Memory B cell (primary cell): ENCODE data around the gene TM4SF4.

Experiments used
- ATAC-seq: fragments of 150-1000 bp; cut with Tn5 transposase; 2 replicates; pipeline ENCODE4 v1.10.0; 2021; ENCODE audit warnings: low read depth, mild to moderate bottlenecking, moderate library complexity
- DNase-seq, 2 donors: peaks; one replicate each; pipeline ENCODE4 v3.0.0; 2022; ENCODE audit warnings: low spot score in 2 of 2
- H3K27ac Mint-ChIP-seq: one replicate; pipeline ENCODE4 v1.8.0; 2022; ENCODE audit warnings: mild to moderate bottlenecking, moderate library complexity, mixed read lengths
- H3K27me3 Mint-ChIP-seq: one replicate; pipeline ENCODE4 v1.8.0; 2022; ENCODE audit warnings: mixed read lengths
- H3K36me3 Mint-ChIP-seq: one replicate; pipeline ENCODE4 v1.8.0; 2022; ENCODE audit warnings: mild to moderate bottlenecking, mixed read lengths
- H3K4me1 Mint-ChIP-seq: one replicate; pipeline ENCODE4 v1.8.0; 2022; ENCODE audit warnings: mixed read lengths
- H3K4me3 Mint-ChIP-seq: one replicate; pipeline ENCODE4 v1.8.0; 2022; ENCODE audit warnings: mild to moderate bottlenecking, moderate library complexity, mixed read lengths
- H3K9me3 Mint-ChIP-seq: one replicate; pipeline ENCODE4 v1.8.0; 2022; ENCODE audit warnings: mixed read lengths

Gene TM4SF4, protein sequence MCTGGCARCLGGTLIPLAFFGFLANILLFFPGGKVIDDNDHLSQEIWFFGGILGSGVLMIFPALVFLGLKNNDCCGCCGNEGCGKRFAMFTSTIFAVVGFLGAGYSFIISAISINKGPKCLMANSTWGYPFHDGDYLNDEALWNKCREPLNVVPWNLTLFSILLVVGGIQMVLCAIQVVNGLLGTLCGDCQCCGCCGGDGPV

DNA sequence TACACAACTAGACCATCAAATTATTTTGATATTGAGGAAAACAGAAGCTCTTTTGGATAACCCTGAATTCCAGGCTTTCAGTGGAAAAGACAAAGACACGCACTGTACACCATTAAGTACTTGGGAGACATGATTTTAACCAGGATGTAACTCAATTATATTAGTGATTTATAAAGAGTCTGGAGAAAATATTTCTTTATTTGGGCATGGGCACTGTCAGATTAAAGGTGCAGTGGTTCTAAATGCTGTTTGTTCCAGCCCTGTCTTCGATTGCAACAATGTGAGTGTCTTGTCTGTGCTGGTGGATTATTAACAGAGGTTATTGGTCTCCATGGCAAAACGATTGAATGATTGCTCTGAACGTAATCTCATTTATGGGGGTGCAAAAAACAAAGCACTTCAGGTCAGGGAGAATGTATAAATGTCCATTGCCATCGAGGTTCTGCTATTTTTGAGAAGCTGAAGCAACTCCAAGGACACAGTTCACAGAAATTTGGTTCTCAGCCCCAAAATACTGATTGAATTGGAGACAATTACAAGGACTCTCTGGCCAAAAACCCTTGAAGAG lies at the start of gene TM4SF4:
Gene TM4SF4, plus strand, starts transcription at position 448 of the 568 bp plus-strand sequence. CDS start 181 bp downstream, outside the sequence.
- Mint-ChIP-seq H3K27me3 (no peaks in the 10 kb centered on the region), H3K4me1 (no peaks in the 10 kb centered on the region), H3K27ac (no peak within 1 kb of the TSS), H3K36me3 (no peaks in the 10 kb centered on the region), H3K9me3 (no peaks in the 10 kb centered on the region), H3K4me3 (no peak within 1 kb of the TSS)
- ATAC-seq (no peak), DNase-seq (no peak)

DNA sequence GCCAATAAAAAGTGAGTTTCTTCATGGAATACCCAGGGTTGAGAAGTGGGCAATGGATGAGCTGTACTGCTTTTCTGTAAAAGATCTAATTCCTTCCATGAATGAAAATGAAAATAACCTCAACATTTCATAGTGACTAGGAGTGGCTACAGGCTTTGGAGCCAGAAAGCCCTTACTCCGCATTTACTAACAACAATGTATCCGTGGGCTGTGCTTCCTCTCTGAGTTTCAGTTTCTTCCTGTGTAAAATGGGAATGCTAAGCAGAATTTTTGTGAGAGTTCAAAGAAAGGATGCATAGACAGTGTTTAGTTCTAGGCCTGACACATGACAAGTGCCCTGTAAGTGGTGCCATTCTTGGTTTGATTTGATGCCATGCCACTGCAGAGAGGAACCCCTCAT lies 49.6 kb upstream of the TM4SF4 start:
- DNase-seq = no peak
- Mint-ChIP-seq H3K36me3 (no peaks in the 10 kb centered on the region), H3K27ac (no peak overlapping the region), H3K9me3 (no peaks in the 10 kb centered on the region), H3K4me3 (no peak overlapping the region), H3K4me1 (no peaks in the 10 kb centered on the region), H3K27me3 (peaks cover 10% of the 10 kb centered on the region)
- no peak for ATAC-seq

DNA sequence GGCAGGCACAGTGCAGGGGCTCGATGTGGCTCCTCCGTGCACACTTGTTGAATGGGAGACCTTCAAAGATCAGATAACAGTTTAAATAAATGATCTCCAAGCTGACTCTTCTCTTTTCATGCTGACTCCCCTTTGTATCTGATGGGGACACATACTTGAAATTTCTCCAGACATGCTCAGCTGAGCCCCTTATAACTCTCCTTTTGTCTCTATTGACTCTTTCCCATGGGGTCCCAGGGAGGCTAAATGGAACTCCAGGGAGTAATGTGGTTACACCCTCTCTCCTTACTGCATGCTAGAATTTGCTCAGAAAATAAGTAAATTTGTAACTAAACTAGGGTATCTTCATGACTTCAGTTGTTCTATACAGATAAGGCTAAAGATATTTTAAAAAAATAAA lies 48.2 kb upstream of the TM4SF4 start:
- Mint-ChIP-seq H3K27ac (no peak overlapping the region), H3K36me3 (no peaks in the 10 kb centered on the region), H3K27me3 (peaks cover 10% of the 10 kb centered on the region), H3K4me1 (no peaks in the 10 kb centered on the region), H3K4me3 (no peak overlapping the region), H3K9me3 (no peaks in the 10 kb centered on the region)
- DNase-seq = no peak
- ATAC-seq = no peak

DNA sequence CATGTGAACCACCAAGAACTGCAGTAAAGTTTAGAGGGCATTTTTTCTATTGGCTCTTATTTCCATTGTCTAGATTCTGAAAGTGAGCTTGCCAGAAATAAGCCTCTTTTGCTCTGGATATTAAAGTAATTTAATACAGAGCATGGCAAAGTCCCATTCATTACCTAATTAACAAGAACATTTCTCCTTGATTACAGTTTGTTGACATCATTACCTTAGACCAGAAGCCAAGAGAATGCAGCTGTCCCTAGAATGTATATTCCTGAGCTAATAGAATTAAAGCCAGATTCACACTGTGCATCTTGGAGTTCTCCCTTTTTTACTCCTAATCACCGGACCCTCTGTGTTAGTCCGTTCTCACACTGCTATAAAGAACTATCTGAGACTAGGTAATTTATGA lies 46.4 kb upstream of the TM4SF4 start:
- no peaks in the 10 kb centered on the region for H3K9me3 Mint-ChIP-seq
- no peaks in the 10 kb centered on the region for H3K36me3 Mint-ChIP-seq
- DNase-seq = no peak
- no peaks in the 10 kb centered on the region for H3K4me1 Mint-ChIP-seq
- H3K27ac Mint-ChIP-seq = no peak overlapping the region
- H3K27me3 Mint-ChIP-seq = peaks cover 4% of the 10 kb centered on the region
- no peak for ATAC-seq
- H3K4me3 Mint-ChIP-seq = no peak overlapping the region

DNA sequence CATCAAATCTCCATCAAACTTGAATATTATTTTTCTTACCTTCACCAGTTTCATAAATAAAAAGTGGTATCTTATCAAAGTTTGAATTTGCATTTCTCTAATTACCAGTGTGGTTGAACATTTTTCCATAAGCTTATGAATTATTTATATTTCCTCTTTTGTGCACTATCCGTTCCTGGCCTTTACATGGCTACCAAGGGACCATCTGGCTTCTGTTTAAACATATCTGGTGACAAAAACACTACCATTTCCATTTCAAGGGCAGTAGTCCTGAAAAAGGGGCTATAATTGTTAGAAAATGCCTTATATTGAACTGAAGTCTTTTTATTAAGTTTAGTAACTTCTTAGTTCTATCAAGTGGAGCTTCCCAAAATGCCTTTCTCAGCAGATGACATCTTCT lies 44.3 kb upstream of the TM4SF4 start:
- peaks cover 5% of the 10 kb centered on the region for H3K27me3 Mint-ChIP-seq
- no peak overlapping the region for H3K4me3 Mint-ChIP-seq
- H3K9me3 Mint-ChIP-seq = no peaks in the 10 kb centered on the region
- no peak for DNase-seq
- no peak for ATAC-seq
- no peaks in the 10 kb centered on the region for H3K36me3 Mint-ChIP-seq
- no peaks in the 10 kb centered on the region for H3K4me1 Mint-ChIP-seq
- no peak overlapping the region for H3K27ac Mint-ChIP-seq

DNA sequence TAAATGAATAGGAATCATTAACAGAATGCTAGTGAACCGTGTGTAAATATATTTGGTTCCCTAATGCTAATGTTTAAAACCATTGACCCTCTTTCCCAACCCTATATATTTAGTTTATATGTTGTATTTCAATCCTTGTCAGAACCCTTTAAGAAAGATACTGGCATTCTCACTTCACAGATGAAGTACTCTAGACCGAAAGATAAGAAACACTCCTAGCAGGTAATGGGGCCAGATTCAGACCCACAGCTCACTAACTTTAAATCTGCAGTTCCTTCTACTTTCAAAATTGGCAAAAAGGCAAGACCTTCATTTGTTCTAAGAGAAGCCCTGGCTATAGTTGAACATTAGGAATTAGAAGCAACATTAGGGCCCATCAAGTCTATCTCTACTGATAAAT lies 42.3 kb upstream of the TM4SF4 start:
- Mint-ChIP-seq H3K27ac (no peak overlapping the region), H3K36me3 (no peaks in the 10 kb centered on the region), H3K4me3 (no peak overlapping the region), H3K9me3 (no peaks in the 10 kb centered on the region), H3K4me1 (no peaks in the 10 kb centered on the region), H3K27me3 (peaks cover 5% of the 10 kb centered on the region)
- DNase-seq (no peak), ATAC-seq (no peak)

DNA sequence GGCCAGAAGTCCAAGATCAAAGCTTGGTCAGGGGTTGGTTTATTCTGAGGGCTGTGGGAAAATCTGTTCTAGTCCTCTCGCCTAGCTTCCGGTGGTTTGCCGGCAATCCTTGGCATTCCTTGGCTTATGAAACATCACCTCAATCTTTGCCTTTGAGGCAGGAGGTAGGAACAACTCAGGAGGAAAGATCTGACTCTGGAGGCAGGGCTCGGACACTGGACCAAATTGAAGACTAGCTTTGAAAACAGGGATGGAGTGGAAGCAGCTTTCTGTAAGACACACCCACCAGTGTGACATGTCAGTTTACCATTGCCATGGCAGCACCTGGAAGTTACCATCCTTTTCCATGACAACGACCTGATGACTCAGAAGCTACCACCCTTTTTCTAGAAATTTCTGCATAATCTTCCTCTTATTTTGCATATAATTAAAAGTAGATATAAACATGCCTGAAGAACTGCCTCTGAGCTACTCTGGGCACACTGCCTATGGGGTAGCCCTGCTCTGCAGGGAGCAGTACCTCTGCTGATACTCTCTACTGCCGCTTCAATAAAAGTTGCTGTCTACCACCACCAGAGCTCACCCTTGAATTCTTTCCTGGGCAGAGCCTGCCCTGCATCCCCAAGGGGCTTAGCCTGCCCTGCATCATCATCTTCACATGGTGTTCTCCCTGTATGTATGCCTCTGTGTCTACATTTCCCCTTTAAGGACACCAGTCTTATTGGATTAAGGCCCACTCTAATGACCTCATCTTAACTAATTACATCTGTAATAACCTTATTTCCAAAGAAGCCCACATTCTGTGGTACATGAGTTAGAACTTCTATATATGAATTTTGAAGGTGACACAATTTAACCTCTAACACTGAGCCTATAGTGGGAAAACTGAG lies 38.3 kb upstream of the TM4SF4 start:
- DNase-seq = no peak

DNA sequence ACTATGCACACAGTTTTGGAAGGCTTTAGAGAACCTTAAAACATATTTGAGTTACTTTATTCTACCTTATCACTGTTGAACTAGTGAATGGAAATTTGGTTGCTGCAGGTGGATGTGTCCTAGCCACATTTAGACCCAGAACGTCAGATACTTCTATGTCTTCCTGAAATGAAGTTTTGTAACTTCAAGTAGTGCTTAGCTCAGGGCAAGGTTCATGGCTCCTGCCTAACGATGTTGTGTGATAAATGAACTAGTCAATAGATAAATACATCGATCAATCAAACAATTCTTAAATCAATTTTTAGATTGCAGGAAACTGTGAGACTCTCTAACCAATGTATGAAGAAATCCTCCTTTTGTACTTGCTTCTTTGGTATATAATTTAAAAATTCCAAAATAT lies 37.2 kb upstream of the TM4SF4 start:
- Mint-ChIP-seq H3K4me1 (no peaks in the 10 kb centered on the region), H3K27me3 (peaks cover 2% of the 10 kb centered on the region), H3K36me3 (no peaks in the 10 kb centered on the region), H3K4me3 (no peak overlapping the region), H3K9me3 (no peaks in the 10 kb centered on the region), H3K27ac (no peak overlapping the region)
- DNase-seq (no peak), ATAC-seq (no peak)

More for the DNA sequence above, 38.3 kb upstream of the TM4SF4 start:
- H3K27me3 Mint-ChIP-seq = peaks cover 2% of the 10 kb centered on the region
- H3K4me3 Mint-ChIP-seq = no peak overlapping the region
- no peak for ATAC-seq
- no peaks in the 10 kb centered on the region for H3K36me3 Mint-ChIP-seq
- no peaks in the 10 kb centered on the region for H3K4me1 Mint-ChIP-seq
- no peaks in the 10 kb centered on the region for H3K9me3 Mint-ChIP-seq
- no peak overlapping the region for H3K27ac Mint-ChIP-seq

DNA sequence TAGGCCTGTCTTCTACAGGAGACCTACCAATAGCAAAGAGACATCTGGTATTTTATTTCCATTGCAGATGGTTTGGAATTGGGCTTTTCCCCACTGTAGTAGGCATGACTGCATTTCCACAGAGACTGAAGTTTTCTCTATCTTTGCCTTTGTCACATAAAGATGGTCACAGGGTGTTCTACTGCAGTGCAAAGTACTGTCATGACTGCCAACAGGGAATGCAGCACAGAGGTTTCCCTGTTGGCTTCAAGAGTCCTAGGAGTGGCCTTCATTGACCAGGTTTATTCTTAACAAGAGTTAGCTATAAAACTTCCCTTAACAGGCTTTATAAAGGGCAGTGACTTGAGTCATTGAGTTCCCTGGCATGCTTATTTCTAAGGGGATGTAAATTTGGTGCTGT lies 36.8 kb upstream of the TM4SF4 start:
- peaks cover under 1% of the 10 kb centered on the region for H3K4me1 Mint-ChIP-seq
- no peak for DNase-seq
- no peak for ATAC-seq
- no peak overlapping the region for H3K4me3 Mint-ChIP-seq
- peaks cover 2% of the 10 kb centered on the region for H3K27me3 Mint-ChIP-seq
- H3K27ac Mint-ChIP-seq = no peak overlapping the region
- no peaks in the 10 kb centered on the region for H3K9me3 Mint-ChIP-seq
- H3K36me3 Mint-ChIP-seq = no peaks in the 10 kb centered on the region

DNA sequence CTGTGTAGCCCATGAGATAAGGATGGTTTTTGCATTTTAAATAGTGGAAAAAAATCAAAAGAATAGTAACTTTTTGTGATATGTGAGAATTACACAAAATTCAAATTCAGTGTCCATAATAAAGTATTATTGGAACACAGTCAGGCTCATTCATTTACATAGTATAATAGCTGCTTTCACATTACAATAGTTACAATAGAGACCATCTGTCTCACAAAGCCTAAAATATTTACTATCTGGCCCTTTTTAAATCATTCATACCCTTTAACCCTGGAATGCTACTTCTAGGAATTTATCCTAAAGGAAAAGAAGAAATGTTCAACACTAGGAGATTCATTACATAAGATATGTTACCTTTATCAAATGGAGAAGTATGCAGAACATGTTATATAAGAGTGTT lies 35.5 kb upstream of the TM4SF4 start:
- H3K9me3 Mint-ChIP-seq = no peaks in the 10 kb centered on the region
- DNase-seq (no peak), ATAC-seq (no peak)
- no peak overlapping the region for H3K4me3 Mint-ChIP-seq
- no peaks in the 10 kb centered on the region for H3K27me3 Mint-ChIP-seq
- H3K27ac Mint-ChIP-seq = no peak overlapping the region
- no peaks in the 10 kb centered on the region for H3K36me3 Mint-ChIP-seq
- peaks cover 4% of the 10 kb centered on the region for H3K4me1 Mint-ChIP-seq

DNA sequence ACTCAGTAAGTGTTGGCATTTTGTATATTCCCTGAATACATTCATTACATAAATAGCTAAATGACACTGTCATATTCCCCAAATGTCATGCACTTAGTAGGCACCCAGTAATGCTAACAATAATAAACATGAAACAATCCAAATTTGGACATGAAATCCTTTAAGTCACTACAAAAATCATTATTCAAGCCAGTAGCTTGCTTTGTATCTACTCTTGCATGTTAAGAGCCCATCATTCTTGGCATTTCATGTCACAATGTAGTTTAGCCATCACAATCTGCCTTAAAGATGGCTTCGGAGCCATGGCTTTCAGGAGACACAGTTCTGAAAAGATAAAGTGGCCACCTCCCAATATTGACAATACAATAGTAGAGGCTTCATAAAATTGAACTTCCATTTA lies 32.9 kb upstream of the TM4SF4 start:
- Mint-ChIP-seq H3K27me3 (no peaks in the 10 kb centered on the region), H3K4me3 (no peak overlapping the region), H3K36me3 (no peaks in the 10 kb centered on the region), H3K9me3 (no peaks in the 10 kb centered on the region), H3K27ac (no peak overlapping the region), H3K4me1 (peaks cover 4% of the 10 kb centered on the region)
- ATAC-seq = no peak
- no peak for DNase-seq

DNA sequence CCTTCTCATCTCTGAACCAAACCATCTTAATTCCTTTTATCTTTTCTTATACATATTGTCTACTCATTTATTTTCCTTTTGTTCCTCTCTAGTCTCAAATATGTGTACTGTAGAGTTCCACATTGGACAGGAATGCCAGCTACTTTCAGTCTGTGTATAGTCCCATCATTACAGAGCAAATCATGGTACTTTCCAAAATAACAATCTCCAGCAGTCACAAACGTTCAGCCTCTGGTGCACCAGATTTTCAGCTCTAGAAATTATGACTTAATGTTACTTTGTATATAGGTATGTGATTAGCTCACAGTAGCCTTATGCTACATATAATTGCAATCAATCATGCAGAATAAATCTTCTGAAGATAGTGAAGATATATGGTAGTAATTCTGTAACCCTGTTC lies 32.5 kb upstream of the TM4SF4 start:
- ATAC-seq (no peak), DNase-seq (no peak)
- no peaks in the 10 kb centered on the region for H3K36me3 Mint-ChIP-seq
- H3K27me3 Mint-ChIP-seq = no peaks in the 10 kb centered on the region
- H3K4me3 Mint-ChIP-seq = no peak overlapping the region
- no peaks in the 10 kb centered on the region for H3K9me3 Mint-ChIP-seq
- H3K4me1 Mint-ChIP-seq = peaks cover 4% of the 10 kb centered on the region
- no peak overlapping the region for H3K27ac Mint-ChIP-seq

DNA sequence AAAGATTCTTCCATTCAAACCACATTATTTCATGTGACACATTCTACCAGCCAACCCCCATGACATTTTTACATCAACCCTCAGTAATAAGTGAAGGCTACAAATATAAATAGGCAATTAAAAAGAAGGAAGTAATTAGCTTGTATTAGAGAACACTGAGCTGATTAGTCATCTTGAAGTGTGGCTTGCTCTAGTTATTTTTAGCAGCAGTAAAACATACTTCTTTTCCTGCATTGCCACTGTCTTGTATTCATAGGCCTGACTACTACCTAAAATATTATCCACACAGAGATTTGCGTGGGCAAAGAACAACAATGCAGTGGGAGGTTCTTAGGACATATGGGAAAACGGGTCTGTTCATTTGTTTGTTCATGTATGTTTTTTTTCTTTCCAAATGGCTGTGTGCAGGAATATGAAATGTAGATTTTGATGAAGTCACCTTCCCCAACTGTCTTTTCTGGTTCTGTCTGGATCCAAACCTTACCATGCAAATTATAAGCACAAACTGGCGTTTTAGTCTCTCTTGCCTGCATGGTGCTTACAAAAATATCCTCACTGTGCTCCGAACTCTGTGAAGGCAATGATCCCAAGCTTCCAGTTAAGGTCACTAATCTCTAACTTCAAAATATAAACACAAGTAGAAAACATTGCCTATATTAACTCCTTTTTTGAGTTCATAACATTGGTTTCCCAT lies 31.5 kb upstream of the TM4SF4 start:
- DNase-seq (no peak), ATAC-seq (no peak)
- H3K4me3 Mint-ChIP-seq = no peak overlapping the region
- H3K36me3 Mint-ChIP-seq = no peaks in the 10 kb centered on the region
- no peaks in the 10 kb centered on the region for H3K9me3 Mint-ChIP-seq
- H3K4me1 Mint-ChIP-seq = peaks cover 6% of the 10 kb centered on the region
- H3K27me3 Mint-ChIP-seq = no peaks in the 10 kb centered on the region
- H3K27ac Mint-ChIP-seq = no peak overlapping the region

DNA sequence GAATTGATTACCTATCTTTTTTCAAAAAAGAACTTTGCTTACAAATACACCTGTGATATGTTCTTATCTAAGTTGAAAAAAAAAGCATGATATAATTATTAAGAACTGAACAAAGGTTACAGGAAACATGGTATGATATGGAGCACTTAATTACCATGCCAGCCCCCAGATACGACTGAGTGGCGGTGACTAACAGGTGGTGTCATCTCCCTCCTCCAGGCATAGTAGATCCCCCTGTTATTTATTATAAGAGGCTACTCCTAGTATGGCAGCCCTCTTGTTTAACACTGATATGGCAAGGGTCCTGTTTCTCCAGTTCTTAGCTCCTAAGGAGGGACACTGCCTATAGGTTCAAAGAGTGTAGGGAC lies 31.0 kb upstream of the TM4SF4 start:
- Mint-ChIP-seq H3K9me3 (no peaks in the 10 kb centered on the region), H3K27me3 (no peaks in the 10 kb centered on the region), H3K27ac (no peak overlapping the region), H3K4me1 (peaks cover 10% of the 10 kb centered on the region), H3K4me3 (no peak overlapping the region), H3K36me3 (no peaks in the 10 kb centered on the region)
- DNase-seq (no peak), ATAC-seq (no peak)
